ENCODE results near the gene LCLAT1.

Gene LCLAT1

DNA sequence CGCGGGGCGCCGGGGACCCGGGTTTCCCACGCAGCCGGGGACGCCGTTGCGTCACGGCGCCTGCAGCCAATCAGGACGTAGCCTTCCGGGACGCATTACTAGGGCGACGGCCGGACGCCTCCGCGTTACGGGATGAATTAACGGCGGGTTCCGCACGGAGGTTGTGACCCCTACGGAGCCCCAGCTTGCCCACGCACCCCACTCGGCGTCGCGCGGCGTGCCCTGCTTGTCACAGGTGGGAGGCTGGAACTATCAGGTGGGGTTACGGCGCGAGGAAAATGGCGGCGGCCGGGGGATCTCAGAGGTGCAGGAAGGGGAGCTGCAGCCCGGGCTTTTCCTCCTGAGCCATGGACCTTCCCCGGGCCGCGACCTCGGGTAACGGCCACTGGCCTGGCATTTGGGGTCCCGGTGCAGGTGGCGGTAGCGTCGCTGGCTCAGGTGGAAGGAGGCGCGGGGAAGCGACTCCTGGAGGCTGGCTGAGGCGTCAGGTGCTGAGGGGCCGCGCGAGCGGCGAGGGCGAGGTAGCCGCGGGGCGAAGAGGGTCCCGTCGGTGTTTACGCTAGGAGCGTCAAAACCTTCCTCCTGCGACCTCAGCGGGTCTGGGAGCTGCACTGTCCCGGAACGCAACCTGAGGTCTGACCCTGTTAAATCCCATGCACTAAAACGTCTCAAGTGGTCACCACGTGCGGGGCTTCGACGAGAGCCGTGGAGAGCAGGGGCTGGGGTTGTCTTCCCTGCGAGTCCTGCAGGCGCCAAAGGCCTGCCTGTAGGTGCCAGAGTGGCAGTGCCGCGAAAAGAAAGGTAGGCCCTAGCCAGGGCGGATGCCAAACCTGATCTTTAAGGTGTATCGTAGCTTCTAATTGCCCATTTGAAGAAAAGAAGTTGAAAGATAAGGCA lies at the start of gene LCLAT1:
Gene LCLAT1 (plus strand): TSS at position 98 of the 897 bp plus-strand sequence. CDS start 78,345 bp downstream, outside the sequence.
- peak; percentile 75 to 80 for DNase-seq (ENCODE audit: low spot score in 2 of 2)
- H3K36me3 Mint-ChIP-seq (ENCODE audit: insufficient read depth): peaks cover 10% of the 10 kb centered on the region
- H3K27ac Mint-ChIP-seq (ENCODE audit: low read depth): peak within 1 kb of the TSS; percentile 99
- no peaks in the 10 kb centered on the region for H3K9me3 Mint-ChIP-seq
- ATAC-seq (replicated peaks; ENCODE audit: extremely low read depth, poor library complexity, severe bottlenecking): peak; percentile 80
- no peaks in the 10 kb centered on the region for H3K27me3 Mint-ChIP-seq
- peak within 1 kb of the TSS; percentile 97 for H3K4me3 Mint-ChIP-seq
- H3K4me1 Mint-ChIP-seq: peaks cover 44% of the 10 kb centered on the region

DNA sequence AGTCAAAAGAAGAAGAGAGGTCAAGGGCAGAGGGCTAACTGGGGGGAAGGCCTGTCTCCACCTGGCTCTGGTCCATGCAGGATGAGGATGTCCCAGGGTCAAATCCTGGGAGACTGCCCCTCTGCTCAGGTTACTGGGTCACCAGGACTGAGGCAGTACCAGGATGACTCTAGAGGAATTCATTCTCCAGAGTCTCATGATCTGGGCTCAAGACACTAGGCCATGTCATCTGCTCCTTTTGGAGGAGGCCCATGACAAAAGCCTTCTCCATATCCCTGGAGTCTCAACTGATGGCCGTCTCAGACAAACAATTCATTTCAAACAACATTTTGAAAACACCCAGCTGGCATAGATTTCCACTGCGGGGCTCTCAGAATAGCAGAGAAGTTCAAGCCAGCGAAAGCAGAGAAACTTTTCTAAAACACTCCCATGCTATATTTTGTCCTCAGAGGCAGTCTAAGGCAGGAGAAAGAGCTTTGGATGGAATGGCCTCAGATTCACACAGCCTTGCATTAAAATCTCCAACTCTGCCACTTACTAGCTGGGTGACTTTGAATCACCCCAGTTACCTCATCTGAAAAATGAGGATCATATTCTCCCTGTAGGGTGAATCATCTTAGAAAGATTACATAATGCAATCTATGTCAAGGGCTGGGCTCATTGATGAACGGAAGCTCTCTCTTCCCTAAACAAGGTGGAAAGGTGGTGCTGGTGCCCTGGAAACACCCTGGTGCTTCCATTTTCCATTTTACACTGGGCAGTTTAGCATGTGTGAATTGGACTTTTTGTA lies 48.8 kb upstream of the LCLAT1 start:
- no peak overlapping the region for H3K27ac Mint-ChIP-seq (ENCODE audit: low read depth)
- DNase-seq (ENCODE audit: low spot score in 2 of 2): no peak
- H3K27me3 Mint-ChIP-seq: no peaks in the 10 kb centered on the region
- H3K4me1 Mint-ChIP-seq: no peaks in the 10 kb centered on the region
- H3K4me3 Mint-ChIP-seq: no peak overlapping the region
- H3K36me3 Mint-ChIP-seq (ENCODE audit: insufficient read depth): peaks cover 2% of the 10 kb centered on the region
- no peak for ATAC-seq (replicated peaks; ENCODE audit: extremely low read depth, poor library complexity, severe bottlenecking)
- H3K9me3 Mint-ChIP-seq: no peaks in the 10 kb centered on the region

DNA sequence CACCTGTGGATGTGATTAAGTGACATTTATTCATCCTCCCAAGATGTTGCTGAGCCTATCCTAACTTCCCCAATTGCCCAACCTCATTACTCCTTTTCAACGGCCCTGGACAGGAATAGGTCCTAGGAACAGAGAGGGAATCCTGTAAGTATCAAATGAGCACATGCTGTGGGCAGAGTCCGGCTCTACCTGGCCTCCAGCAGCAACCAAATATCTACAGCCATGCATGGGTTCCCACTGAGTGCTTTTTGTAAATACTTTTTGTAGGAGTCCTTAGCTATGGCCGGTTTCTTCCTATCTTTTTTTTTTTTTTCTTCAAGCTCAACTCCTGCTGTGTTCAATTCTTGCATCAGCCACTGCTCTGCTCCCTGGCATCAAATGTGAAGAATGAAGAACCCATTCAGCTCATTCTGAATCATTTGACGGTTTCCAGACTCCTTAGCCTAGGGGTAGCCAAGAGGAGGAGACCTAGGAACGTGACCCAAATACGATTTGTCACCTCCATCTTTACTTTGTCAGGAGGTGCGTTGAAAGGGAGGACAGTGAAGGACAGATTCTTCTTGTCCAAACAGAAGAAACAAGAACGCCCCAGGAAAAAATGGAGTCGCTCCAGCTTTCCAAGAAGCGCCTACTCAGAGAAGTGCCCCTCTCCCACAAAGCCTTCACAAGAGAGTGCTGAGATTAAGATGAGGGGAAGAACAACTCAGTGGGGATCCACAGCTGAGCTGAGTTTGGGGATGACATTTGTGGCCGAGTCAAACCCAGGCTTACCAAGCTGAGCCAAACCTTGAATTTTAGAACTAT lies 46.7 kb upstream of the LCLAT1 start:
- Mint-ChIP-seq H3K36me3 (ENCODE audit: insufficient read depth) (peaks cover 2% of the 10 kb centered on the region), H3K27ac (ENCODE audit: low read depth) (no peak overlapping the region)

DNA sequence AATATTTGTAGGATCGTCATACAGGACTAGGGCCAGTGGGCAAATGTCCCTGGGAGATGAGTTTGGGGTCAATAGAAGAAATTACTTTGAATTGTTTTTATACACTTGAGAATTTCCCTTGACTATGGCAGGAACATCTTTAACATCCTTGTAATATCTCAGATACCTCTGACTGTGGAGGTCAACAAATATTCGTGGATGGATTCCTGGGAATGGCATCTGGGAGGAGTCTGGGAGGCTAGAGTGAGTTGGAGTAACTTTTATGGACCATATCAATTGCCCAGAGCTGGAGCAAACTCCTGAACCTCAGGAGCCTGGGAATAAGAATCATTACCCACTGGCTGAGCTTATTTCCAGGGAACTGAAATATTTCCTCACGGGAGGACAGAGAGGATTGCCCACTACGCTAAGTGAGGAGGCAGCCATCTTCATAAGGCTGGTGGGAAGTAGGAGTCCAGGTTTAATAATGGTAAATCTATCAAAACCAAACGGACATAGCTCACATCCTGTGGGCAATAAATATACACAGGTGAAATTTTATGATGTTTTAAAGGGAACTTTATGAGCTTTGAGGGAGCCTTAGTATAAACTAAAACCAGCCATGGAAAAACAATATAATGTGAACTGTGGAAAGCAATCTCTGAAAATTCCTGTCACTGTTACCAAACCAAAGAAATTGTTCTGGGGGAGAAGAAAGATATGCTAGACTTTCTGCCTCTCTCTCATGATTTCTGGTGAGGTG lies 44.4 kb upstream of the LCLAT1 start:
- no peak for DNase-seq (ENCODE audit: low spot score in 2 of 2)
- no peaks in the 10 kb centered on the region for H3K36me3 Mint-ChIP-seq (ENCODE audit: insufficient read depth)
- ATAC-seq (replicated peaks; ENCODE audit: extremely low read depth, poor library complexity, severe bottlenecking): no peak
- H3K27ac Mint-ChIP-seq (ENCODE audit: low read depth): no peak overlapping the region
- H3K4me3 Mint-ChIP-seq: no peak overlapping the region
- H3K9me3 Mint-ChIP-seq: no peaks in the 10 kb centered on the region
- H3K4me1 Mint-ChIP-seq: no peaks in the 10 kb centered on the region
- H3K27me3 Mint-ChIP-seq: no peaks in the 10 kb centered on the region

More for the DNA sequence above, 46.7 kb upstream of the LCLAT1 start:
- H3K9me3 Mint-ChIP-seq: no peaks in the 10 kb centered on the region
- H3K4me1 Mint-ChIP-seq: no peaks in the 10 kb centered on the region
- DNase-seq (ENCODE audit: low spot score in 2 of 2) (no peak), ATAC-seq (replicated peaks; ENCODE audit: extremely low read depth, poor library complexity, severe bottlenecking) (no peak)
- H3K4me3 Mint-ChIP-seq: no peak overlapping the region
- H3K27me3 Mint-ChIP-seq: no peaks in the 10 kb centered on the region

DNA sequence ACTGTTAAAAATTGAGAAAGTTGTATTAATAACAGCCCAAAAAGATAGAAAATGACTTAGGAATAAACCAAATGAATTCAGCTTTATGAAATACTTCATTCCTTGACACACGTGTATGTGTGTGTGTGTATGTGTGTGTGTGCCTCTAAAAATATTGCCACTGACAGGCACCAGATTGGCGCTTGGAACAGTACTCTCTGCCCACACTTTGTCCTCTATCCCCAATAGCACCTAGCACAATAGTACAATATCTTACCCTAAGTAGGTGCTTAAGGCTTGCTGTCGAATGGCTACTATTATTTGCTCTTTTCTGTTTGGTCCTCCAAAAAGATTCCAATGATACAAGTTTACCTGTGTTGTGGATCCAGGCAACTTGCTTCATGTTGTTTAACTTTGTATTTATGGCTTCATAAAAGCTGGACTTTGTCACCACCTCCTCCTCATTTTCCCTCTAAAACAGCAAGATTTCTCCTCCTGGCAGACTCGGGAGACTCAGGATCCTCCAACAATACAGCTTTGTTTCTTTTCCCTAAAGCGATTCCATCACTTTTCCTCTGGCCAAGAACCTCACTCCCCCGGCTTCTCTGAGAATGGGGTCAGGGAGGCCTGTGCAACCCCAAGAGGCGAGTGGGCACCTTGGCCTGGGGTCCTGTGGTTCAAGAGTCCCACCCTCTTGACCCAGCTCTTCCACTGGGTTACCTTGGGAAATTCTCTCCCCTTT lies 43.3 kb upstream of the LCLAT1 start:
- Mint-ChIP-seq H3K27ac (ENCODE audit: low read depth) (no peak overlapping the region), H3K9me3 (no peaks in the 10 kb centered on the region), H3K4me3 (no peak overlapping the region), H3K36me3 (ENCODE audit: insufficient read depth) (no peaks in the 10 kb centered on the region), H3K27me3 (no peaks in the 10 kb centered on the region), H3K4me1 (peaks cover 10% of the 10 kb centered on the region)
- DNase-seq (ENCODE audit: low spot score in 2 of 2) (no peak), ATAC-seq (replicated peaks; ENCODE audit: extremely low read depth, poor library complexity, severe bottlenecking) (no peak)

DNA sequence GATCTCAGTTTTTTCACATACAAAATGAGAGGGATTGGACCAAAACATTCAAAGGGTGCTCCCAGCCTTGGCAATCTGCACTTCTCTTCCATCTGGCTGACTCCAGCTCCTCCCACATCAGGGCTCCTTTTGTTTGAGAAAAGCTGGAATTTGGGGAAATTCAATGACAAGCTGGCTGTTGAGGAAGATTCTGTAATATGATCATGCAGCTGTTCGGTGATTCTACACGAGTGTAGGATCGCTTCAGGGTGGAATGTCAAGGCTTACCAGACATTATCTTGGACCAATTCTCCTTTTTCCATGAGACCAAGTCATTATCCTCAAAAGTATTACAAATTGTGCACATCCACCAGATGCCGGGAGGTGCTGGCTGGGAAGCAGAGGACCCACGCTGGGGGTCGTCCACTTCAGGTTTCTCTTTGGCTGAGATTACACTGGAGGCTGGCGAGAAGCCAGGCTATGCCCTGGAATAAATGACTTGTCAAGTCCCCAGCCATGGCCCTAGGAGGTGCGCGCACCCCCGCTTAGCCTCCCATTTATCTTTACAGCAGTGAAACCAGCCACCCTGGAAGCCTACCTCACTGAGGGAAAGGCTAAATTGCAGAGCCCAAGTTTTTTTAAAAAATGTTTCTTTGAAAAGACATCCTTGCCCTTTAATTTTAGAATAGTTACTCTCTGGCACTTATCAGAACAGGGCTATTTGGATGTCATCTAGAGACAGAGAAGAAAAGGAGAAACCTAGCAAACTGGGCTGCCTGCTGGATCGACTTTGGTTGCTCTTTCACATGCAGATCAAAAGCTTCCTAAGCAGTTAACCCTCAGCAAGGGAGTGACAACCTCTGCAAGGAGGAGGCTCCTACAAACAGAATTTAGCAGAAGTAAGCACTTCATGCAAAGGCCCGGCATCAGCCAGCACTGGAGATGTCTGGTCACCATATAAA lies 42.5 kb upstream of the LCLAT1 start:
- no peak overlapping the region for H3K27ac Mint-ChIP-seq (ENCODE audit: low read depth)
- no peaks in the 10 kb centered on the region for H3K9me3 Mint-ChIP-seq
- DNase-seq (ENCODE audit: low spot score in 2 of 2): no peak

DNA sequence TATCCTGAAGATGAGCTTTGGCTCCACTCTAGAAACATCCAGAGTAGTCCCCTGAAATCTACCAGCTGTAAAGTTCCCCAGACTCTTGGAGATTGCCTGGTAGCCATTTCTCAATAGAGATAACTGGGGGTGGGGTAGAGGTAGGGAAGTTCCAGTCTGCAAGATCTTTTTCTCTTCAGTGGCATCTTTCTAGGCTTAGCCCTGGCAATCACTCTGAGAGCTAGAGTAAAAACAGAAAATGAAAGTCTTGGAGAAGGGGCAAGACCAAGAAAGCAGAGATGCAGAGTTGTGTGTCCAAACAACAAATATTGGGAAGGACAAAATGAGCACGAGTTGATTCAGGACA lies 41.8 kb upstream of the LCLAT1 start:
- no peaks in the 10 kb centered on the region for H3K36me3 Mint-ChIP-seq (ENCODE audit: insufficient read depth)
- no peaks in the 10 kb centered on the region for H3K27me3 Mint-ChIP-seq
- peaks cover 14% of the 10 kb centered on the region for H3K4me1 Mint-ChIP-seq
- H3K4me3 Mint-ChIP-seq: no peak overlapping the region
- ATAC-seq (replicated peaks; ENCODE audit: extremely low read depth, poor library complexity, severe bottlenecking) (no peak), DNase-seq (ENCODE audit: low spot score in 2 of 2) (no peak)
- H3K9me3 Mint-ChIP-seq: no peaks in the 10 kb centered on the region
- H3K27ac Mint-ChIP-seq (ENCODE audit: low read depth): no peak overlapping the region

More for the DNA sequence above, 42.5 kb upstream of the LCLAT1 start:
- Mint-ChIP-seq H3K27me3 (no peaks in the 10 kb centered on the region), H3K36me3 (ENCODE audit: insufficient read depth) (no peaks in the 10 kb centered on the region), H3K4me3 (no peak overlapping the region), H3K4me1 (peaks cover 14% of the 10 kb centered on the region)
- no peak for ATAC-seq (replicated peaks; ENCODE audit: extremely low read depth, poor library complexity, severe bottlenecking)

DNA sequence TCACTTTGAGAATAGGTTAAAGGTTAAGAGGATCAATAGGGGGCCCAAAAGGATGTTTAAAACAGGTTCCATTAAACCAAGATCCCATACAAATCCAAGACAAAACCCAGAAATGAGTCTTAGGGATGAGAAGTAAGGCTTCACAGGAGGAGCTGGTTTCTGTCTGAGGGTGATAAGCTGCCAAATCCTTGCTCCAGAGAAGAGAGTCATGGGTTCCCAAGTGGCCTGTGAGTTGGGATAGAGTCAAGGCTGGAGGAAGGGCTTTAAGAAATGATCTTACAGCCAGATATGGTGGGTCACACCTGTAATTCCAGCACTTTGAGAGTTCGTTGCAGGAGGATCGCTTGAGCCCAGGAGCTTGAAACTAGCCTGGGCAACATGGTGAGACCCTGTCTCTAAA lies 40.2 kb upstream of the LCLAT1 start:
- no peaks in the 10 kb centered on the region for H3K36me3 Mint-ChIP-seq (ENCODE audit: insufficient read depth)
- H3K9me3 Mint-ChIP-seq: no peaks in the 10 kb centered on the region
- no peaks in the 10 kb centered on the region for H3K27me3 Mint-ChIP-seq
- no peak overlapping the region for H3K4me3 Mint-ChIP-seq
- ATAC-seq (replicated peaks; ENCODE audit: extremely low read depth, poor library complexity, severe bottlenecking): no peak
- DNase-seq (ENCODE audit: low spot score in 2 of 2): no peak
- no peak overlapping the region for H3K27ac Mint-ChIP-seq (ENCODE audit: low read depth)
- H3K4me1 Mint-ChIP-seq: peaks cover 19% of the 10 kb centered on the region

DNA sequence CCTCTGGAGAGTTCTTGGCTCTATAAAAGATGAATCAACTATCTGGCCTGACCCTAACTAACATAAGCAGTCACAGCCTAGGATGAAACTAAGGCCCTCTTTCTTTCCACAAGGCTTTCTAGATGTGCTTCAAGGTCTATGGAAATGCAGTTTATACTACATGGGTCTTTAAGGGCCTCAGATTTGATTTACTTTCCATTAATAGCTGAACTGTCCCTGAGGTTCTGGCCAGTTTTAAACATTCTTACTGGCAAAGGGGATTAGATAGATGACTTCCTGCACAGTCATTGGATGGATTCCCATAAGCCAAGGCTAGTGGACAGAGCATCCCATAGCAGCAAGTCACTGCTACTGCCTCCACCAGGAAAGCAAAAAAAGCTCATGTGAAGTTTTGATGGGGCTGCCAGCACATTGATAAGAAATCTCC lies 38.1 kb upstream of the LCLAT1 start:
- Mint-ChIP-seq H3K4me1 (peaks cover 19% of the 10 kb centered on the region), H3K27ac (ENCODE audit: low read depth) (peak overlapping the region; percentile 63), H3K36me3 (ENCODE audit: insufficient read depth) (no peaks in the 10 kb centered on the region), H3K27me3 (no peaks in the 10 kb centered on the region), H3K9me3 (no peaks in the 10 kb centered on the region), H3K4me3 (no peak overlapping the region)
- no peak for ATAC-seq (replicated peaks; ENCODE audit: extremely low read depth, poor library complexity, severe bottlenecking)
- DNase-seq (ENCODE audit: low spot score in 2 of 2): no peak

DNA sequence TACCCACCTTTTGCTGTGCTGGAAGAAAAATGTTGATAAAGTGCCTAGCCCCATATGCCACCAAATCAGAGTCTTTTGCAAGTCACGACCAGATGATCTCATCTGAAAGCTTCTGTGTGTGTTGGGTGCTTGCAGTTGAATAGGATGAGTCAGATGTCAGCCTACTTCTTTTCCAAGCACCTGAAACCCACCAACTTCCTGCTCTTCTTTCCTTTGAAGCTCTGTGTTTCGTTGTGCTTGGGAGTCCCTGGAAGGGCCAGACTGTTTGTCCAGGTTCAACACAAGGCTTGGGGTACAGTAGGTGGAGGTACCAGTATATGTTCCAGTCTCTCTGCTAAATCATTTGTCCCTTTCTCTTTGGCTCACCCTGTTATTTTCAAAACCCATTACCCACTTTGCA lies 36.8 kb upstream of the LCLAT1 start:
- Mint-ChIP-seq H3K9me3 (no peaks in the 10 kb centered on the region), H3K4me1 (peaks cover 19% of the 10 kb centered on the region), H3K4me3 (no peak overlapping the region), H3K27ac (ENCODE audit: low read depth) (peak overlapping the region; percentile 1), H3K27me3 (no peaks in the 10 kb centered on the region), H3K36me3 (ENCODE audit: insufficient read depth) (no peaks in the 10 kb centered on the region)
- no peak for DNase-seq (ENCODE audit: low spot score in 2 of 2)
- no peak for ATAC-seq (replicated peaks; ENCODE audit: extremely low read depth, poor library complexity, severe bottlenecking)
